GM08714 (cell line): ENCODE results near the gene PCDHGA10.
"Not testable (repeated sequence)": the region's sequence is repeated elsewhere in the genome, so short reads cannot be mapped to it uniquely, and the experiment has no call there.

ENCODE experiments used
- H3K4me3 ChIP-seq: fragments of 200-500 bp; sonication (Bioruptor generic); 2 replicates; pipeline ENCODE4 v1.5.1; 2014; ENCODE audit warnings: mild to moderate bottlenecking, low read length, inconsistent platforms
- ZNF274 ChIP-seq: IDR thresholded peaks from 2 replicates; pipeline ENCODE4 v1.6.1; 2012; ENCODE audit warnings: mild to moderate bottlenecking, low read depth, low read length

PCDHGA10 gene

GRCh38 chr5:141402553-141403243, 10.1 kb upstream of the PCDHGA10 start, which contains the start of gene PCDHGA9:
PCDHGA9 (plus strand) TSS chr5:141402778; CDS start chr5:141402953, 175 bp downstream.
- H3K4me3 ChIP-seq = no peak within 1 kb of the TSS; the same call in 1 of the 2 replicates
- no peak for TF ChIP-seq ZNF274

DNA sequence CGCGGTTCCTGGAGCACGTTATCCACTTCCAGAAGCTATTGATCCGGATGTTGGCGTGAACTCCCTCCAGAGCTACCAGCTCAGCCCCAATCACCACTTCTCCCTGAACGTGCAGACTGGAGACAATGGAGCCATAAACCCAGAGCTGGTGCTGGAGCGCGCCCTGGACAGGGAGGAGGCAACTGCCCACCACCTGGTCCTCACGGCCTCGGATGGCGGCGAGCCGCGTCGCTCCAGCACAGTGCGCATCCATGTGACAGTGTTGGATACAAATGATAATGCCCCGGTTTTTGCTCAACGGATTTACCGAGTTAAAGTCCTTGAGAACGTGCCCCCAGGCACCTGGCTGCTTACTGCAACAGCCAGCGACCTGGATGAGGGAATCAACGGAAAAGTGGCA, 9.4 kb upstream of the PCDHGA10 start:
- TF ChIP-seq ZNF274 = no peak
- no peak overlapping the region for H3K4me3 ChIP-seq

- peak within 1 kb of the TSS; percentile 33; the same call in 1 of the 2 replicates for H3K4me3 ChIP-seq
Measured at GRCh38 chr5:141407790-141408505, 4.8 kb upstream of the PCDHGA10 start, which contains the start of gene PCDHGB6. PCDHGB6 (plus strand) TSS chr5:141408021; CDS start chr5:141408203, 182 bp downstream.

- no peak for TF ChIP-seq ZNF274
- H3K4me3 ChIP-seq = no peak overlapping the region
Measured at GRCh38 chr5:141409598-141410306, 3.0 kb upstream of the PCDHGA10 start.

- no peak overlapping the region for H3K4me3 ChIP-seq
- no peak for TF ChIP-seq ZNF274
Measured at GRCh38 chr5:141411575-141411974, 1.2 kb upstream of the PCDHGA10 start.

DNA sequence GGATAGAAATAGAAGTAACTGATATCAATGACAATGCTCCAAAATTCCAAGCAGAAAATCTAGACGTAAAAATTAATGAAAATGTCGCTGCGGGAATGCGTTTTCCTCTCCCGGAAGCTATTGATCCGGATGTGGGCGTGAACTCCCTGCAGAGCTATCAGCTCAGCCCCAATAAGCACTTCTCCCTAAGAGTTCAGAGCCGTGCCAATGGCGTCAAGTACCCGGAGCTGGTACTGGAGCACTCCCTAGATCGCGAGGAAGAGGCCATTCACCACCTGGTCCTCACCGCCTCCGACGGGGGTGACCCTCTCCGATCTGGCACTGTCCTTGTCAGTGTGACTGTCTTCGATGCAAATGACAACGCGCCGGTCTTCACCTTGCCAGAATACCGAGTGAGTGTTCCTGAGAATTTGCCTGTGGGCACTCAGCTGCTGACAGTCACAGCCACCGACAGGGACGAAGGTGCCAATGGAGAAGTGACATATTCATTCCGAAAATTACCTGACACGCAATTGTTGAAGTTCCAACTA, 818 bp downstream of the PCDHGA10 start:
- H3K4me3 ChIP-seq = peak overlapping the region; percentile 77; the same call in 1 of the 2 replicates
- no peak for TF ChIP-seq ZNF274

- not testable (repeated sequence) for H3K4me3 ChIP-seq
Measured at GRCh38 chr5:141414548-141415274, 1.9 kb downstream of the PCDHGA10 start.

DNA sequence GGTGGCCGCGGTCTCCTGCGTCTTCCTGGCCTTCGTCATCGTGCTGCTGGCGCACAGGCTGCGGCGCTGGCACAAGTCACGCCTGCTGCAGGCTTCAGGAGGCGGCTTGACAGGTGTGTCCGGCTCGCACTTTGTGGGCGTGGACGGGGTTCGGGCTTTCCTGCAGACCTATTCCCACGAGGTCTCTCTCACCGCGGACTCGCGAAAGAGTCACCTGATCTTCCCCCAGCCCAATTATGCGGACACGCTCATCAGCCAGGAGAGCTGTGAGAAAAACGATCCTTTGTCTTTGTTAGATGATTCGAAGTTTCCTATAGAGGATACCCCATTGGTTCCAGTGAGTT, 2.5 kb downstream of the PCDHGA10 start:
- not testable (repeated sequence) for H3K4me3 ChIP-seq

- H3K4me3 ChIP-seq = peak within 1 kb of the TSS; percentile 28; the same call in 1 of the 2 replicates
Measured at GRCh38 chr5:141417494-141418172, 4.8 kb downstream of the PCDHGA10 start, which contains the start of gene PCDHGB7. PCDHGB7 (plus strand) TSS chr5:141417677; CDS start chr5:141417860, 183 bp downstream.

DNA sequence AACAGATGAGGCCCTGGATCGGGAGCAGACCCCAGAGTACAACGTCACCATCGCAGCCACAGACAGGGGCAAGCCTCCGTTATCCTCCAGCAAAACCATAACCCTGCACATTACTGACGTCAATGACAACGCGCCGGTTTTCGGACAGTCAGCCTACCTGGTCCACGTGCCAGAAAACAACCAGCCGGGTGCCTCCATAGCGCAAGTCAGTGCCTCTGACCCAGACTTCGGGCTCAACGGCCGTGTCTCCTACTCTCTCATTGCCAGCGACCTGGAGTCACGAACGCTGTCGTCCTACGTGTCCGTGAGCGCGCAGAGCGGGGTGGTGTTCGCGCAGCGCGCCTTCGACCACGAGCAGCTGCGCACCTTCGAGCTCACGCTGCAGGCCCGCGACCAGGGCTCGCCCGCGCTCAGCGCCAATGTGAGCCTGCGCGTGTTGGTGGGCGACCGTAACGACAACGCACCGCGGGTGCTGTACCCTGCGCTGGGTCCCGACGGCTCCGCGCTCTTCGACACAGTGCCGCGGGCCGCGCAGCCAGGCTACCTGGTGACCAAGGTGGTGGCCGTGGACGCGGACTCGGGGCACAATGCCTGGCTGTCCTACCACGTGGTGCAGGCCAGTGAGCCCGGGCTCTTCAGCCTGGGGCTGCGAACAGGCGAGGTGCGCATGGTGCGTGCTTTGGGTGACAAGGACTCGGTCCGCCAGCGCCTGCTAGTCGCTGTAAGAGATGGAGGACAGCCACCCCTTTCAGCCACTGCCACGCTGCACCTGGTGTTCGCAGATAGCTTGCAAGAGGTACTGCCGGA, 6.5 kb downstream of the PCDHGA10 start:
- no peak for TF ChIP-seq ZNF274
- no peak overlapping the region for H3K4me3 ChIP-seq

GRCh38 chr5:141420855-141421488, 8.2 kb downstream of the PCDHGA10 start, which contains the start of gene PCDHGA11:
PCDHGA11 (plus strand) TSS chr5:141421051; CDS start chr5:141421228, 177 bp downstream.
- no peak for TF ChIP-seq ZNF274
- peak within 1 kb of the TSS; percentile 56 for H3K4me3 ChIP-seq

GRCh38 chr5:141421489-141421855, 8.7 kb downstream of the PCDHGA10 start:
- peak overlapping the region; percentile 56 for H3K4me3 ChIP-seq
- no peak for TF ChIP-seq ZNF274
